BJ (cell line): ENCODE data around the gene INPP5A. TPM values are rescaled to one million over a fixed set of nuclear protein-coding genes. Genes with fewer than 3 reads are reported as not detected.

Experiments
- CTCF ChIA-PET: fragments of 350-600 bp; formaldehyde crosslinking; extraction: SDS; loops from one replicate; lab custom pipeline; 2021; ENCODE audit warnings: antibody characterized with exemption, inconsistent platforms; lab: Yijun Ruan, JAX
- POLR2A ChIA-PET: fragments of 300-600 bp; sonication (Branson Sonifier 250); formaldehyde crosslinking; extraction: SDS; loops from one replicate; lab custom pipeline; 2021; ENCODE audit warnings: antibody characterized with exemption; lab: Charles Lee
- DNase-seq: peaks from one replicate; pipeline ENCODE4 v3.0.0-alpha.2; 2011; ENCODE audit warnings: low read depth
- H3K27me3 ChIP-seq: 2 replicates; pipeline ENCODE4 v1.6.0; 2011; ENCODE audit warnings: low read length; ENCODE audit not compliant: control insufficient read depth, insufficient read depth
- H3K36me3 ChIP-seq: 2 replicates; pipeline ENCODE4 v1.5.1; 2011; ENCODE audit warnings: low read length; ENCODE audit not compliant: control insufficient read depth, insufficient read depth
- H3K4me3 ChIP-seq: 2 replicates; pipeline ENCODE4 v1.5.1; 2011; ENCODE audit warnings: low read depth, mild to moderate bottlenecking, control low read depth, low read length
- CTCF ChIP-seq: IDR thresholded peaks from 2 replicates; pipeline ENCODE4 v1.5.1; 2011; ENCODE audit warnings: low read depth, mild to moderate bottlenecking, control low read depth, inconsistent platforms, low read length, moderate library complexity; ENCODE audit not compliant: insufficient read depth
- polyA plus RNA-seq: library from polyadenylated mRNA; depleted of rRNA; stranded (reverse); fragments of >200 nt; gene quantifications from 2 replicates; pipeline ENCODE4 v1.2.3, GENCODE V29; 2011

INPP5A gene
- polyA plus RNA-seq, 1 experiment = 60.1 TPM

DNA sequence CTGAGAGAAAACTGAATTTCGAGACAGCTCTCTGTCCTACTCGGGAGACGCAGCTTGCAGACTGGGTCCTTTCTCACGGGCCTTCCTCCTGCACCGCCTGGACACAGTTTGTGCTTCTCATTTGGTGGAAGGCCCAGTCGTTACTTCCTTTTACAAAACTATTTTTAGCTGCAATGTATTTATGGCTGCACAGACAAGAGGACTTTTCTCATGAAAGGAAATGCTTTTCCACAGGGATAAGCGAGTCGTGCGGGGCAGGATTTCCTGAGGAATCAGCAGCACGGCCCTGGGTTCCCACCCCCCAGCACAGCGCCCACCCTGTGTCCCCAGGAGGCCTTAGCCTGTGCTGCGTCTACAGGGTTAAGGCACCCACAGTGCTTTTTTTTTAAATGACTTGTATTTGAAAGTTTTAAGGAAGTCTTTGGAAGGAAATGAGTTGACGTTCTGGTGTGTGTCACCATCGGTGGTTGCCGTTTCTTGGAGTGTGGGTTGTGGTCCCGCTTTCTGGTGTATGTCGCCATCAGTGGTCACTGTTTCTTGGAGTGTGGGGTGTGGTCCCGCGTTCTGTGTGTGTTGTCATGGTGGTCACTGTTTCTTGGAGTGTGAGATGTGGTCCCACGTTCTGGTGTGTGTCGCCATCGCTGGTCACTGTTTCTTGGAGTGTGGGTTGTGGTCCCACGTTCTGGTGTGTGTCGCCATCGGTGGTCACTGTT is 50.9 kb downstream of the INPP5A start:
- no peak for DNase-seq
- Histone ChIP-seq H3K4me3 (no peak overlapping the region), H3K36me3 (peaks cover 1% of the 10 kb centered on the region; the same call in 1 of the 2 replicates), H3K27me3 (no peaks in the 10 kb centered on the region)
- ChIA-PET POLR2A (no interaction called here), CTCF (no interaction called here)
- no peak for TF ChIP-seq CTCF

GRCh38 chr10:132589015-132589414 is 51.4 kb downstream of the INPP5A start:
- TF ChIP-seq CTCF = no peak
- DNase-seq = no peak
- CTCF ChIA-PET = no interaction called here

DNA sequence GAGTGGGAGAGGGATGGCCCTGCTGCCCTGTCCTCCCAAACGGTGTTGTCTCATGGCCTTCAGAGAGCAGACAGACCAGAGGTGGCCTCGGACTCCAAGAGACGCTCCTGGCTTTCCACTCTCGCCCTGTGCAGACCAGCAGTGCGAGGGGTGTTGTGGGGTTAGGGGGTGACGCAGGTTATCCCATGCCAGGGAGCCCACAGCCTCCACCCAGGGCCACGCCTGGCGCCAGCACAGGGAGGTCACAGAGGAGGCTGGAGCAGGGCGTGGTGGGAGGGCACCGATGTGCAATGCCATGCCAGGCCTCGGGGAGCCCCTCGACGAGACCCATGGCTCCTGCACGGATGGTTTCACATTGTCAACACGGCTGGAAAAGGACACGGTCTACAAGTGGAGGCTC is 52.1 kb downstream of the INPP5A start:
- CTCF ChIA-PET = no interaction called here
- no peaks in the 10 kb centered on the region for H3K27me3 ChIP-seq
- POLR2A ChIA-PET = no interaction called here
- no peak for TF ChIP-seq CTCF
- no peak for DNase-seq
- peaks cover 1% of the 10 kb centered on the region; the same call in 1 of the 2 replicates for H3K36me3 ChIP-seq
- H3K4me3 ChIP-seq = no peak overlapping the region

More at GRCh38 chr10:132589015-132589414, 51.4 kb downstream of the INPP5A start:
- Histone ChIP-seq H3K36me3 (peaks cover 1% of the 10 kb centered on the region; the same call in 1 of the 2 replicates), H3K4me3 (no peak overlapping the region), H3K27me3 (no peaks in the 10 kb centered on the region)
- POLR2A ChIA-PET = no interaction called here

- DNase-seq = no peak
- CTCF ChIA-PET = no interaction called here
- no peak overlapping the region for H3K4me3 ChIP-seq
- TF ChIP-seq CTCF = no peak
- no peaks in the 10 kb centered on the region for H3K27me3 ChIP-seq
- POLR2A ChIA-PET = no interaction called here
- H3K36me3 ChIP-seq = peaks cover 1% of the 10 kb centered on the region; the same call in 1 of the 2 replicates
Observed at GRCh38 chr10:132590094-132590751, 52.6 kb downstream of the INPP5A start.

DNA sequence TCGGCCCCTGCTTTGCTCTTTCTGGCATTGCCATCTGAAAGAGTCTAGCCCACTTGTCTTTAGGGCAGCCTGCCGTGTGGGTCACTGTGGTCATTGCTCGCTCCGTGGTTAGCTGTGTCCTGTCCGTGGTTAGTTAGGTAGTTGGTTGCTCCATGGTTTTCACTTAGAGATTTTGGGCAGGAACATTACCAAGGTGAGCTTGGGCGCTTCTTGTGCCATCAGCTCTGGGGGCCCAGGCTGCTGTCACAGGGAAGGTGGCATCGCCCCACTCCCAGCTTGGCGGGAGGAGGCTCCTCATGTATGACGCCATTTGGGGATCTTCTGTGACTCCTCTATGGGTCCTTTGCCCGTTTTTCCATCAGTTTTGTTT is 53.1 kb downstream of the INPP5A start:
- H3K36me3 ChIP-seq = peaks cover 1% of the 10 kb centered on the region; the same call in 1 of the 2 replicates
- TF ChIP-seq CTCF = no peak
- H3K4me3 ChIP-seq = no peak overlapping the region
- DNase-seq = no peak
- no peaks in the 10 kb centered on the region for H3K27me3 ChIP-seq
- CTCF ChIA-PET = no interaction called here
- POLR2A ChIA-PET = no interaction called here
